GM06990 (cell line): ENCODE results near the gene ATP2C1.

Experiments
- DNase-seq: peaks from one replicate; pipeline ENCODE4 v3.0.0-alpha.2; 2011; ENCODE audit not compliant: insufficient read length; ENCODE audit errors: extremely low read depth
- H3K27me3 ChIP-seq: replicated peaks from 2 replicates; pipeline ENCODE4 v1.6.0; 2011; ENCODE audit warnings: low read length; ENCODE audit not compliant: control insufficient read depth, insufficient read depth
- H3K36me3 ChIP-seq: 2 replicates; pipeline ENCODE4 v1.5.1; 2011; ENCODE audit warnings: low read length; ENCODE audit not compliant: control insufficient read depth, insufficient read depth
- H3K4me3 ChIP-seq: replicated peaks from 2 replicates; pipeline ENCODE4 v1.5.1; 2011; ENCODE audit warnings: low read depth, mild to moderate bottlenecking, control low read depth, low read length
- TF ChIP-seq, protein P1 (sequence below): IDR thresholded peaks from 2 replicates; pipeline ENCODE4 v1.5.1; 2011; ENCODE audit warnings: low read length, control low read depth, mild to moderate bottlenecking, inconsistent platforms; ENCODE audit not compliant: insufficient read depth, poor library complexity, severe bottlenecking

The ATP2C1 gene, protein sequence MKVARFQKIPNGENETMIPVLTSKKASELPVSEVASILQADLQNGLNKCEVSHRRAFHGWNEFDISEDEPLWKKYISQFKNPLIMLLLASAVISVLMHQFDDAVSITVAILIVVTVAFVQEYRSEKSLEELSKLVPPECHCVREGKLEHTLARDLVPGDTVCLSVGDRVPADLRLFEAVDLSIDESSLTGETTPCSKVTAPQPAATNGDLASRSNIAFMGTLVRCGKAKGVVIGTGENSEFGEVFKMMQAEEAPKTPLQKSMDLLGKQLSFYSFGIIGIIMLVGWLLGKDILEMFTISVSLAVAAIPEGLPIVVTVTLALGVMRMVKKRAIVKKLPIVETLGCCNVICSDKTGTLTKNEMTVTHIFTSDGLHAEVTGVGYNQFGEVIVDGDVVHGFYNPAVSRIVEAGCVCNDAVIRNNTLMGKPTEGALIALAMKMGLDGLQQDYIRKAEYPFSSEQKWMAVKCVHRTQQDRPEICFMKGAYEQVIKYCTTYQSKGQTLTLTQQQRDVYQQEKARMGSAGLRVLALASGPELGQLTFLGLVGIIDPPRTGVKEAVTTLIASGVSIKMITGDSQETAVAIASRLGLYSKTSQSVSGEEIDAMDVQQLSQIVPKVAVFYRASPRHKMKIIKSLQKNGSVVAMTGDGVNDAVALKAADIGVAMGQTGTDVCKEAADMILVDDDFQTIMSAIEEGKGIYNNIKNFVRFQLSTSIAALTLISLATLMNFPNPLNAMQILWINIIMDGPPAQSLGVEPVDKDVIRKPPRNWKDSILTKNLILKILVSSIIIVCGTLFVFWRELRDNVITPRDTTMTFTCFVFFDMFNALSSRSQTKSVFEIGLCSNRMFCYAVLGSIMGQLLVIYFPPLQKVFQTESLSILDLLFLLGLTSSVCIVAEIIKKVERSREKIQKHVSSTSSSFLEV

DNA sequence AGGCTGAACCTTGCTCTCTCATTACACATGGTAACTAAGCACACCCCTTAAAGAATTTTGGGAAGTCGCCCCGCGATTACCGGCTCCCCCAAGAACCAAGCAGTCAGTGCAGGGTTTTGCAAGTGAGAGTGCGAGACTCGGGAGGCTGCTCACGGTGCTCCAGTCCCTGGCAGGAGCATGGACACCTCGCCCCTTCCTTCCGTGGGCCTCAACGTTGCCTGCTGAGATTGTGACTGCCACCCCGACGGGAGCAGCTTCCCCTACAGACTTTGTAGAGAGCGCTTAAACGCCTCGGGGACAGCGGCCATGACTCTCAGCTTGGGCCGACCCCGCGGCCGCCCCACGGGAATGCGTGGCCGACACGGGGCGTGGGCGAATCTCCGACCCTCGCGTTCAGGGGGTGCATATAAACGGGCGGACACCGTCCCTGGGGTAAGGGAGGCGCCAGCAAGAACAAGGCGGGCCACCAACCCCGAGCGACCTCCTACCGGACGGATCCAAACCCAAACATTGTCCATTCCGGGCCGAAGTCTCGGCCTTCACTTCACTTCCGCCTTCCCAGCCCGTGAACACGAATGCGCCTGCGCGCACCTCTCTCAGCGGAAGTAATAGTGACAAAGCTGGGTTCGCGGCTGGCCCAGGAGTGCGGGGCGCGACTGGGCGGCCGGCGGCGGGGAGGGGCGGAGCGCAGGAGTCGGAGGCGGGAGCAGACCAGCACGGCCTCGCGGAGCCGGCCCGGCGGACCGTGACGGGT is at the start of gene ATP2C1:
TSS of gene ATP2C1 (plus strand) at position 709 of the 754 bp plus-strand sequence. CDS start 686 bp downstream, outside the sequence.
- DNase-seq: peak; percentile 97
- no peaks in the 10 kb centered on the region for H3K36me3 ChIP-seq
- TF ChIP-seq, protein P1, sequence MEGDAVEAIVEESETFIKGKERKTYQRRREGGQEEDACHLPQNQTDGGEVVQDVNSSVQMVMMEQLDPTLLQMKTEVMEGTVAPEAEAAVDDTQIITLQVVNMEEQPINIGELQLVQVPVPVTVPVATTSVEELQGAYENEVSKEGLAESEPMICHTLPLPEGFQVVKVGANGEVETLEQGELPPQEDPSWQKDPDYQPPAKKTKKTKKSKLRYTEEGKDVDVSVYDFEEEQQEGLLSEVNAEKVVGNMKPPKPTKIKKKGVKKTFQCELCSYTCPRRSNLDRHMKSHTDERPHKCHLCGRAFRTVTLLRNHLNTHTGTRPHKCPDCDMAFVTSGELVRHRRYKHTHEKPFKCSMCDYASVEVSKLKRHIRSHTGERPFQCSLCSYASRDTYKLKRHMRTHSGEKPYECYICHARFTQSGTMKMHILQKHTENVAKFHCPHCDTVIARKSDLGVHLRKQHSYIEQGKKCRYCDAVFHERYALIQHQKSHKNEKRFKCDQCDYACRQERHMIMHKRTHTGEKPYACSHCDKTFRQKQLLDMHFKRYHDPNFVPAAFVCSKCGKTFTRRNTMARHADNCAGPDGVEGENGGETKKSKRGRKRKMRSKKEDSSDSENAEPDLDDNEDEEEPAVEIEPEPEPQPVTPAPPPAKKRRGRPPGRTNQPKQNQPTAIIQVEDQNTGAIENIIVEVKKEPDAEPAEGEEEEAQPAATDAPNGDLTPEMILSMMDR: no peak
- peak within 1 kb of the TSS; percentile 79 for H3K4me3 ChIP-seq
- no peaks in the 10 kb centered on the region for H3K27me3 ChIP-seq

DNA sequence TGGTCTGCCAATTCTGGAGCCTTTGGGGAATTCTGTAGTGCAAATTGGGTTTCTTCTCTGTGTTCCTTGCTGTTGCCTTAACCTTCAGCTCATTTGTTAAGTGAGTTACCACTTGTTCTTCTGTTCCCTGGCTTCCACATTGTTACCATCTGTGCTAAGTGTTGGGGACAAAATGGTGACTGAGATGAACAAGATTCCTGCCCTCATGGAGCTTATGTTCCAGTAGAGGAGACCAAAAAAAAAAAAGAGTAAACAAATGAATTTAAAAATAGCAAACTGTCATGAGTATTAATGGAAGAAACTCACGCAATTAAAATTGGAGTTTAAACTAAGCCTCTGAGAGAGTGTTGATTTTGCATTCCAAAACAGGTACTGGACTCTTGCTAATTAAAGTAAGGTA is 49.4 kb upstream of the ATP2C1 start:
- DNase-seq: no peak
- Histone ChIP-seq H3K36me3 (no peaks in the 10 kb centered on the region), H3K4me3 (no peak overlapping the region), H3K27me3 (no peaks in the 10 kb centered on the region)
- TF ChIP-seq, protein P1: no peak

DNA sequence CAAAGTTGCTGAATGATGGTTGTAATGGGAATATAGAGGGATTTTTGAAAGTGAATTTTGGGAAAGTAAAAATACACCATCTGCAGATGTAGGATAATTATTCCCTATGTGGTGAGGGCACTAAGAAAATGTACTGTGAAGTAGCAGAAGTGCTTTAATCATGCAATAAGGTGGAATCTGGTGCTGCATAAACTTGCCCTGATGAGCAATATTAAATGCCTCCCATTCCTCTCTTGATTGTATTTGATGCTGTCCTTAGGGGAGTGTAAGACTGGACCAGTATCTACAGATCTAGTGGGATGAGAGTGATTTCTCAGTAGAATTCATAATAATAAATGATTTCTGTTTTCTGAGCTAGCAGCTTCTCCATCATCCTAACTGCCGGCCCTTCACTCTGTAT is 47.7 kb upstream of the ATP2C1 start:
- no peaks in the 10 kb centered on the region for H3K27me3 ChIP-seq
- H3K36me3 ChIP-seq: no peaks in the 10 kb centered on the region
- TF ChIP-seq, protein P1: no peak
- no peak for DNase-seq
- H3K4me3 ChIP-seq: no peak overlapping the region

DNA sequence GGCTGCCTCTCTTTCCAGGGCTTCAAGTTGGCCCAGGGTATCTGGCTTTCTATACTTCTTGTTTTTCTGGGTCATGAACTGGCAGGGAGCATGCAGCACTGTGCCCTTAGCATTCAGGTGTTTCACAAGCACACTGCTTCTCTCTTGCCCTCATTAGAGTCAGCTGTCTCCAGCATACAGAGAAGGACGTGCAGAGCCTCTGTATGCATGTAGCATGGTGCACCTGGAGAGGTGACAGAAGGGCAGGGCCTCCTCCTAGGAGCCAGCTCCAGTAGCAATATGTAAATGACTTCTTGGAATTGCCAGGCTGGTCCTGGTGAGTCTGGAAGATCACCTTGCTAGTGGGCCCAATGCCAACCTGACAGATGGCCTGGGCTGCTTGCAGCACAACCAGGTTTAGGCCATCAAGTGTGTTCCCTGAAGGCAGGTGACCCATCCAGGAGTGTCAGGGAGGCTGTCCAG is 44.8 kb upstream of the ATP2C1 start:
- no peaks in the 10 kb centered on the region for H3K27me3 ChIP-seq
- TF ChIP-seq, protein P1: no peak
- H3K36me3 ChIP-seq: no peaks in the 10 kb centered on the region
- DNase-seq: peak; percentile 39
- H3K4me3 ChIP-seq: no peak overlapping the region

DNA sequence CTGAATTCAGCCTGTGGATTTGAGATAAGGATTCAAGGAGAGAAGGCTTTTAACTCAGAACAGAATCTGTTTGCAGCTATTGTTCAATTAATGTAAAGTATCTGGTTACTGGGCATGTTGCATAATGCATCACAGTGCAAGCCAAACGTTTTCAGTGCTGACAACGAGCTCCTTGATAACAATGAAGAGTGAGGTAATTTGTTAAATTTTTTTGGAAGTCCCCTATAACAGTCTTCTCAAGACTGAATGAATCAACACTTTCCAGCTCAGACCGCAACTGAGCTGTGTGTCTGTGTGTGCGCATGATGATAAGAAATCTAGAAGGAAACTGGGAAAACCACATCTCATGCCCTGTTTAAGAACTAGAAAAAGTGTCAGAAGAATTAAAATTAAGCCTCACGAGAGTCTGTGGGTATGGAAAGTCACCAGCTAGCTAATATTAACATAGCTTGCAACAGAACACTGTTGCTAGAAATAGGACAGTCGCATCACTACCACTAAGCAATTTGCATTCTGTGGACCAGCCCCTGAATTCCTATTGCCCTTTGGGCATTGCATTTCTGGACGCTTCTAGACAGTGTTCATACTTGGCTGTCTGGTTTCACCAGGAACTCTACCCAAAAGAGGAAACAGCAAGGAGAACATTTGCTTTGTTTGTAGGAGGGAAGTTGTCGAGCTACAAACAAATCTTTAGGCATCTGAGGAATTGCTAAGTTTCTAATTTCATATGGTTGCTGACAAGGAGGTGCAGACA is 43.7 kb upstream of the ATP2C1 start:
- TF ChIP-seq, protein P1: no peak
- Histone ChIP-seq H3K4me3 (peak overlapping the region; percentile 71), H3K36me3 (no peaks in the 10 kb centered on the region), H3K27me3 (no peaks in the 10 kb centered on the region)
- peak; percentile 84 for DNase-seq
